GM20000 (cell line): ENCODE measurements around the gene ERLIN1.

Experiments used
- DNase-seq: peaks from one replicate; pipeline ENCODE4 v3.0.0; 2012; ENCODE audit warnings: low spot score
- TF ChIP-seq, protein P1 (sequence below): IDR thresholded peaks from 2 replicates; pipeline ENCODE4 v1.5.1; 2012; ENCODE audit warnings: mild to moderate bottlenecking, control low read depth; ENCODE audit errors: extremely low read depth, missing control alignments

ERLIN1 gene

DNA sequence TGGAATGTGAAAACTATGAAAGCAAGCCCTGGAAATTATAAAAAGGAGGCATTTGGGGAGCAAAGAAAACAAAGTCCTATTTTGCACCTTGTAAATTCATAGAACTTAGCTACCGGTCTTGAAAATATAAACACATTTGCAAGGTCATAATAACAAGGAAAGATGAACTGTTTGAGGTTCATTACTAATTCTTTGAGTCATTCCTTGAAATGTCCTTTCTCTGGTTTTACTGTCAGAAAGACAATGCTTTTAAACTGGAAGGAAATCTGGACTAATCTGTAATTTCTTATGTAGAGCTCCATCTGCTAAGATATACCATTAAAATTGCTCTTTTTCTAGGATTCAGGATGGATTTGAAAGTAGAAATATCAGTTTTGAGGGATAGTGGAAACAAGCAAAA, 1.4 kb downstream of the ERLIN1 start:
- TF ChIP-seq, protein P1, sequence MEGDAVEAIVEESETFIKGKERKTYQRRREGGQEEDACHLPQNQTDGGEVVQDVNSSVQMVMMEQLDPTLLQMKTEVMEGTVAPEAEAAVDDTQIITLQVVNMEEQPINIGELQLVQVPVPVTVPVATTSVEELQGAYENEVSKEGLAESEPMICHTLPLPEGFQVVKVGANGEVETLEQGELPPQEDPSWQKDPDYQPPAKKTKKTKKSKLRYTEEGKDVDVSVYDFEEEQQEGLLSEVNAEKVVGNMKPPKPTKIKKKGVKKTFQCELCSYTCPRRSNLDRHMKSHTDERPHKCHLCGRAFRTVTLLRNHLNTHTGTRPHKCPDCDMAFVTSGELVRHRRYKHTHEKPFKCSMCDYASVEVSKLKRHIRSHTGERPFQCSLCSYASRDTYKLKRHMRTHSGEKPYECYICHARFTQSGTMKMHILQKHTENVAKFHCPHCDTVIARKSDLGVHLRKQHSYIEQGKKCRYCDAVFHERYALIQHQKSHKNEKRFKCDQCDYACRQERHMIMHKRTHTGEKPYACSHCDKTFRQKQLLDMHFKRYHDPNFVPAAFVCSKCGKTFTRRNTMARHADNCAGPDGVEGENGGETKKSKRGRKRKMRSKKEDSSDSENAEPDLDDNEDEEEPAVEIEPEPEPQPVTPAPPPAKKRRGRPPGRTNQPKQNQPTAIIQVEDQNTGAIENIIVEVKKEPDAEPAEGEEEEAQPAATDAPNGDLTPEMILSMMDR = no peak
- DNase-seq = no peak

DNA sequence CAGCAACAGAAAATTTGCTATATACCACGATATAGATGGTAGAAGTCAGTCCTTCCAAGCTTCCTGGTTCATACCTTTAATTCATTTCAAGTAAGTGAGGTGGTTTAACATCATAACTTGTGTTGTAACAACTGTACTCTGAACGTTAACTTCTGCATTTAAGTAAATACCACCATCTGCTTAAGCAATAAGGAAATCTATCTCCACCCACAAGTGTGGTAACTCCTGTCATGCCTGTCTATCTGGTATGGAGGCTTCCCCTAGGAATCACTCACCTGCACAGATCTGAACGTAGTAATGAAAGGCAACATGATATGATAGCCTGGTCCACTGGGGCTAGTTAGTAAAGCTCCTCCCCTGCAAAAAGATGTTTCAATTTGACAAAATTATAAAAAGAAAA, 2.3 kb downstream of the ERLIN1 start:
- no peak for DNase-seq
- TF ChIP-seq, protein P1 = no peak

DNA sequence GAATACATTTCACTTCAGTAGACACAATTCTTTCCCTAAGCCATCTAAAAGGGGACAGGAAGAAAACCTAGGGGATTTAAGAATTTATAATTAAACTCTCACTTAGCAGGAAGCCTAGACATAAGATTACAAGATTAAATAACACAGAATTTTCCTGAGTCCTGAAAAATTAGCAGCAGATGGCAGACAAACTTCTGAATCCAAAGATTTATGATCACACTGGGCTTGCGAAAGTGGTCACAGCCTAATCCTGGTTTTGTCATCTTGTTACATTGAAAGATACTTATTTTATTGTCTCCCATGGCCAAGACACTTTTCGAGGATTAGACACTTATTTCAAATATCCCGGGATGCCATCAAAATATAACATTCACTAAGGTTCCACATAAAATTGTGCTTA, 2.9 kb downstream of the ERLIN1 start:
- TF ChIP-seq, protein P1 = no peak
- DNase-seq = no peak

DNA sequence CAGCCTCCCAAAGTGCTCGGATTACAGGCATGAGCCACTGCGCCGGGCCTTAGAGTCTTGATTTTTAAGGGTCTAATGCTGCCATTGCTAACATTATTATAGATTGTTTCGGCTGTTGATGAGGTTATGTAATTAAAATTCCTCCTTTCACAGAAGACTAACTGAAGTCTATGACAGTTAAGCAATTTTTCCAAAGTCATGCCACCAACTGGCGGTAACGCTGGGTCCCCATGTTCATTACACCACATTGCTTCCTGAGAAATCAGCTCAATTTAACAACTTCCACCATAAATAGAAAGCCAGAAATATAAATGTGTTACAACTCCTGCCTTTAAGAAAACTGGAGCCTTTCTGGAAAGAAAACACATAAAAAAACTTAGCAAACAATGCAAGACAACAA, 3.5 kb downstream of the ERLIN1 start:
- DNase-seq = no peak
- TF ChIP-seq, protein P1 = no peak

DNA sequence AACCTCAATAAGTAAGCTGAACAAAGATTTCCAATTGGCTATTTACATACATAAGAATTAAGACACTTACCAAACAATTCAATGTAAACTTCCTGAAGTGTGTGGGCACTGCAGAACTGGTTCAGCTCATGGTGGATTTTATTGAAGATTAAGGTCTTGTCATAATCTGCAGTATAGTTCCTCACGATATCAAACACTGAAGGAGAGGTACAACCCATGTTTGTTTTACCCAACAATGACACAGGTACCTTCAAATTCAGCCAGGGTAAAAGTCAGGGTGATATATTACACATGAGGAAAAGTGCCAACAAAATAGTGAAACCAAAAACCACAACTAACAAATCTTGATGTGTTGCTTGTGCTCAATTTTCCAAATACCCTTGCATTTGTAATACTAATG, 10.0 kb downstream of the ERLIN1 start:
- TF ChIP-seq, protein P1 = no peak
- DNase-seq = no peak

DNA sequence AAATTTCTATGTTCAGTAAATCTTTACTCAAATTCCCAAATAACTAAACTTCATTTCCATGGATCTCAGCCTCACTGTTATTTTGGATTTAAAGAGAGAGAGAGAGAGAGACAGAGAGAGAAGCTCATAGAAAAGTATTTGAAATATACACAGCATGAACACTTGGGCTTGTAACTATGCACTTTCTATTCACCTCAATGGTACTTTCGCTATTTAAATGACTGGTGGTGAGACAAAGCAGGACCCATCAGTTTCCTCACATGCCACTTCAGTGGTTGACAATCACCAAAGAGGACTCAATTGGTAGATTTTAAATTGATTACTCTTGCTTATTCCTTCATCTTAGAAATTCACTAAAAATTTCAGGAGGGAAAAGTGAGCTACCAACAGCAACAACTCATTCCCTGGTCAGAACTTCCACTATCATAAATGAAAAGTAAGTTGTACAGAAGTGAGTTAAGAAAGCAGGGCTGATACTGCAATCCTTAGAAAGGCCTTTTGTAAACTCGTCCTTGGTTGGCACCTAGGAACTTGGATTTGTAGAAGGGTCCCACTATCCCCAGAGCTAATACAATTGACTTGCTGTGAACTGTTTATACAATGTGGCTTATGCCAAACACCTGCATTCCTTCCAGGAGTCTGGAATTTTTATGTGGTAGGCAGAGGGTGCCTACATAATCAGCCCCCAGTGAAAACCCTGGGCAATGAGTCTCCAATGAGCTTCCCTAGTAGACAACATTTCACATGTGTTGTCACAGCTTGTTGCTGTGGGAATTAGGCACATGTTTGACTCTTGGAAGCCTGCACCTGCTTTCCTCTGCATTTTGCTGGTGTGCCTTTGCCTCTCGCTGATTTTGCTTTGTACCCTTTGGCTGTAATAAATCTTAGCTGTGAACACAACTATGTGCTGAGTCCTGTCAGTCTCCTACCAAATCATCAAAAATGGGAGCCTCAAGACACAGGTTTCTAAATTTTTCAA, 10.8 kb downstream of the ERLIN1 start:
- TF ChIP-seq, protein P1 = no peak
- peak; percentile 42 for DNase-seq

DNA sequence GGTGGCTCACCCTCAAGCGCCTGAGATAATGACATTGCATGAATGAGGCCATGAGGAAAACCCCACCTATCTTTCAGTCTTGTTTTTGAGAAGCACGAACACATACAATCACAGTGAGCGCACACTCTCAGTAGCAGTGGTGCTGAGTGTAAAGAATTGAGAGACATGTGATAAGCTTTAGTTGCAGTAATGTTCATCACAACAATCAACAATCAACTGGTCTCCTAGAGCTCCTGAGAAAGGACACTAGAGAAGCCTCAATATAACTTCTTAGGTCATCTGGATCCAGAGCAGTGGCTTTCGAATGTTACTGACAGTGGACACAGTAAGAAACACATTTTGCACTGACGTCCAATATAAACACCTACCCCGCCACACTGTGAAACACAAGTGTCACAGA, 12.8 kb downstream of the ERLIN1 start:
- TF ChIP-seq, protein P1 = no peak
- DNase-seq = no peak
